Activated T-helper 17 cell treated with anti-CD3 and anti-CD28 coated beads, Interleukin-2, amount 50 U/mL, for 72 hours (primary cell): ENCODE measurements around the gene HLA-DMA. TPM values are rescaled to one million over a fixed set of nuclear protein-coding genes. Genes with fewer than 3 reads are reported as not detected.

Experiments used
- total RNA-seq, 2 donors: library from RNA; stranded (reverse); gene quantifications; one replicate each; pipeline ENCODE4 v1.2.3, GENCODE V29; 2022

HLA-DMA gene
- total RNA-seq, 2 donors from 2014 or later: 22.4 to 53.8 TPM

Other genes with a start within 250 kb of the HLA-DMA start
- gene HLA-DQA2, start 211.7 kb downstream of the HLA-DMA start, total RNA-seq: under 1 TPM; 0.17 to 0.77 TPM
- gene HLA-DQB2, start 189.6 kb downstream of the HLA-DMA start, total RNA-seq: 1 to 10 TPM; 1.5 to 2.0 TPM
- gene HLA-DOB, start 136.1 kb downstream of the HLA-DMA start, total RNA-seq: 1 to 10 TPM; 2.8 to 4.2 TPM
- 100 to 1,000 TPM in 1 of 2 donors, 10 to 100 TPM in 1; 94.0 to 169 TPM for gene TAP2, start 114.4 kb downstream of the HLA-DMA start, total RNA-seq
- 100 to 1,000 TPM; 286 to 344 TPM for gene PSMB8, start 109.0 kb downstream of the HLA-DMA start, total RNA-seq
- 100 to 1,000 TPM; 302 to 387 TPM for gene TAP1, start 99.4 kb downstream of the HLA-DMA start, total RNA-seq
- gene PSMB9, start 98.9 kb downstream of the HLA-DMA start, total RNA-seq: 100 to 1,000 TPM; 203 to 215 TPM
- 10 to 100 TPM in 1 of 2 donors, 1 to 10 TPM in 1; 2.7 to 17.7 TPM for gene HLA-DMB, start 12.1 kb downstream of the HLA-DMA start, total RNA-seq
- gene BRD2, start 15.5 kb upstream of the HLA-DMA start, total RNA-seq: 100 to 1,000 TPM; 229 to 281 TPM
- 1 to 10 TPM in 1 of 2 donors, under 1 TPM in 1; 0.56 to 7.8 TPM for gene HLA-DOA, start 56.5 kb upstream of the HLA-DMA start, total RNA-seq
- gene HLA-DPA1, start 120.6 kb upstream of the HLA-DMA start, total RNA-seq: 100 to 1,000 TPM in 1 of 2 donors, 10 to 100 TPM in 1; 40.5 to 136 TPM
- 10 to 100 TPM; 21.4 to 69.1 TPM for gene HLA-DPB1, start 122.9 kb upstream of the HLA-DMA start, total RNA-seq
- gene COL11A2, start 239.4 kb upstream of the HLA-DMA start, total RNA-seq: 1 to 10 TPM; 1.2 to 3.3 TPM
- 10 to 100 TPM; 31.0 to 68.7 TPM for gene RXRB, start 247.6 kb upstream of the HLA-DMA start, total RNA-seq
- gene SLC39A7, start 247.8 kb upstream of the HLA-DMA start, total RNA-seq: 10 to 100 TPM; 50.5 to 65.0 TPM